H1 (cell line): ENCODE data around the gene EYA2. TPM values are rescaled to one million over a fixed set of nuclear protein-coding genes. Genes with fewer than 3 reads are reported as not detected.

Source experiments
- BACH1 ChIP-seq: IDR thresholded peaks from 2 replicates; pipeline ENCODE4 v1.6.1; 2012; ENCODE audit warnings: low read length, improper control_type of control experiment
- HDAC6 ChIP-seq: IDR thresholded peaks from one replicate; pipeline ENCODE4 v1.7.1; 2012; ENCODE audit warnings: low read depth, mild to moderate bottlenecking, inconsistent platforms, low read length, moderate library complexity
- TAF1 ChIP-seq: IDR thresholded peaks from 2 replicates; pipeline ENCODE4 v1.6.1; 2011; ENCODE audit warnings: mild to moderate bottlenecking, low read depth, low read length
- polyA plus RNA-seq, 7 experiments: library from polyadenylated mRNA; depleted of rRNA in 3 of 7; stranded (reverse) in 5 of 7; unstranded in 2 of 7; fragments of >200 nt in 5 of 7; fragments of 200-250 nt in 2 of 7; gene quantifications; 1 replicate in 5 of 7; 2 replicates in 1 of 7; 4 replicates in 1 of 7; pipeline versions ENCODE4 v1.2.1 to v1.2.3, GENCODE V29; 2011 to 2013; ENCODE audit warnings: missing spikeins in 2 of 7, mixed read lengths in 2 of 7
- total RNA-seq: library from RNA; stranded (reverse); fragmentation: NEBNext Ultra II Directional; extraction: Animal tissue kit (Norgen Biotek cat#: 25700); gene quantifications from 2 replicates; pipeline ENCODE4 v1.2.1, GENCODE V29; 2021

Gene EYA2
- total and polyA plus RNA-seq, 2 of the 8 experiments (the other 6 are each of a cell fraction or from before 2014, with no cell fraction given), result 1.6 to 1.7 TPM

DNA sequence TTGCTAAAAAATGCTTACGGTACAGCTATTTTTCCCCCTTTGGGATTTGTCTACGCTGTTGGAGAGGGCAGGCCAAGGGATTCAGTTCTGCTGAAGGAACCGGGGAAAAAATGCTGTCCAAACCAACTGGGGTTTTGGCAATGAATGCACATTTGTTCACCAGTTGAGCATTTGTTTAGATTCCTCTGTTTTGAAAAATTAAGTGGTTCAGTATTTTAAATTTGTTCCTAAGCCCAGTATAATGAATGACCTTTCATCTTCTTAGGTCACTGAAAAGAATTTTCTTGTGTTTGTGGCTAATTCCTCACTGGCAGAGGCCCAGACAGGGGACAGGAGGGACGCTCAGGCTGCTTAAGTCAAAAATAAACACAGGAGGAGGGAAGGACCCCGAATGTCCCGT, 10.8 kb upstream of the EYA2 start (continued):
- no peak for TF ChIP-seq TAF1
- no peak for TF ChIP-seq HDAC6
- TF ChIP-seq BACH1, result no peak
